ENCODE data around the gene TLCD4.

Gene TLCD4

GRCh38 chr1:95124342-95124741, 7.2 kb downstream of the TLCD4 start:
- DNase-seq (ENCODE audit: extremely low read depth, low read depth): no peak
- TF ChIP-seq CTCF (IDR thresholded peaks at IDR 0.05; ENCODE audit: low read depth, low read length, missing control alignments): no peak
- no peak overlapping the region for H3K4me3 ChIP-seq (replicated peaks; ENCODE audit: low read depth, low read length)

- H3K4me3 ChIP-seq (replicated peaks; ENCODE audit: low read depth, low read length): no peak overlapping the region
- DNase-seq (ENCODE audit: extremely low read depth, low read depth): no peak
- TF ChIP-seq CTCF (IDR thresholded peaks at IDR 0.05; ENCODE audit: low read depth, low read length, missing control alignments): no peak
These were observed 9.2 kb downstream of the TLCD4 start for GRCh38 chr1:95126366-95126765.

DNA sequence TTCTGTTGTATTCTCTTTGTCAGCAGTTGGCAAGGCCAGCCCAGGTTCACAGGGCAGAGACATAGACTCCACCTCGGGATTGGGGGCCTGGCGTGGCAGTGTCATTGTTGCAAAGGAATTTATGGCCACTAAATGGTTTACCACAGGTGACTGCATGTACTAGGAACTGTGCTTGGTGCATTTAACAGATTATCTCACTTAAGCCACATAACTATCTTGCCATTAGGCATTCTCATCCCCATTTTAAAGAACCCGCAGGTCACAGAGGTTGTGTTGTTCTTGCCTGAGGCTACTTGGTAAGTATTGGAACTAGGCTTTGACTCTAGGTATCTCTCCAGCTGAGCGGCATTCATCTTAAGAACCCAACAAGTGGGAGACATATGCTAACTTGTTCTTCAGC, 9.7 kb downstream of the TLCD4 start:
- H3K4me3 ChIP-seq (replicated peaks; ENCODE audit: low read depth, low read length): no peak overlapping the region
- TF ChIP-seq CTCF (IDR thresholded peaks at IDR 0.05; ENCODE audit: low read depth, low read length, missing control alignments): no peak
- DNase-seq (ENCODE audit: extremely low read depth, low read depth): no peak

GRCh38 chr1:95127380-95127779, 10.2 kb downstream of the TLCD4 start:
- TF ChIP-seq CTCF (IDR thresholded peaks at IDR 0.05; ENCODE audit: low read depth, low read length, missing control alignments): no peak
- no peak overlapping the region for H3K4me3 ChIP-seq (replicated peaks; ENCODE audit: low read depth, low read length)
- DNase-seq (ENCODE audit: extremely low read depth, low read depth): no peak

DNA sequence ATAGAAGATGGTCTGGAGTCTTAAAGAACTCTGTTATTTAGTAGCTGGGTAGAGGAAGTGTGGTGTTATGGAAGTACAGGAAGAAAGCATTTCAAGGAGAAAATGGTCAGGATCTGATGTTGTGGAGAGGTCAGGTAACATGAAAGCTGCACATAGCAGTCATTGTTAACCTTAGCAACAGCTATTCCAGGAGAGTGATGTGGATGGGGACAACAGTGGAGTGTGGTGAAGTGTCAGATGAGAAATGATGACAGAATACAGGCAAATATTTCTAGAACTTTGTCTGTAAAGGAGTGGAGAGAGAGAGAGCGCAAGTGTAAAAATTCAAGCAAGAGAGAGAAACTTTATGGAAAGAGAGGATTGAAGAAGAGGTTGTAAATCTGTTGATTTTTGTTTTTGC, 15.6 kb downstream of the TLCD4 start:
- TF ChIP-seq CTCF (IDR thresholded peaks at IDR 0.05; ENCODE audit: low read depth, low read length, missing control alignments): no peak
- no peak for DNase-seq (ENCODE audit: extremely low read depth, low read depth)
- H3K4me3 ChIP-seq (replicated peaks; ENCODE audit: low read depth, low read length): no peak overlapping the region

DNA sequence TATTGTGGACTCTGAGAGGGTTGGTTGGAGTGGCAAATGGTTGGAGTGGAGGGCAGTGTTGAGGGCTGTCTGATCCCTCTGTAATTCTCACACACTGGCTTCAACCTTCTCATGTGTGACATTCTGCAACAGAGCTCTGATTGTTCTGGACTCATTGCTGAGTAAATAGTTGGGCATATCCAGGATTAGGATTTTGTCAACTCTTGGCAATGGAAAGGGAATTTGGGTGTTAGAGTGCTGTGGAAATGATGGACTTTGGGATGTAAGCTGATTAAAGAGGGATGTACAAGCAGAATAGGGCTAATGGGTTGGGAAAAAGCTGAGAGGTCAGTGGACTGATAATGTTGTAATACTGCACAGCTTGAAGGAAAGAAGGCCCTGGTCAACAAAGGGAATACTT, 16.5 kb downstream of the TLCD4 start:
- DNase-seq (ENCODE audit: extremely low read depth, low read depth): no peak
- no peak for TF ChIP-seq CTCF (IDR thresholded peaks at IDR 0.05; ENCODE audit: low read depth, low read length, missing control alignments)
- no peak overlapping the region for H3K4me3 ChIP-seq (replicated peaks; ENCODE audit: low read depth, low read length)

DNA sequence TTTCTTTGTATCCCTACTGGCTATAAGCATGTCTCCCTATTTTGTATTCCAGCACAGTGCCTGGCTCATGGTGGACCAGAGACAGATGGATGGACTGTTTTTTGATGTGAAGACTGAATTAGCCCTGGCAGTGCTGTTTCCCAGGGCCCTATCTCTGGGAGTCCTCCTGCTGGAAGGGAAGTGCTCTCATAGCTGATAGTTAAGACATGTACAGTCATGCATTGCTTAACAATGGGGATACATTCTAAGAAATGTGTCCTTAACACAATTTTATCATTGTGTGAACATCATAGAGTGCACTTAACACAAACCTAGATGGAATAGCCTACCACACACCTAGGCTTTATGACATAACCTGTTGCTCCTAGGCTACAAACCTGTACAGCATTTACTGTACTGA, 21.1 kb downstream of the TLCD4 start:
- H3K4me3 ChIP-seq (replicated peaks; ENCODE audit: low read depth, low read length): no peak overlapping the region
- no peak for TF ChIP-seq CTCF (IDR thresholded peaks at IDR 0.05; ENCODE audit: low read depth, low read length, missing control alignments)
- DNase-seq (ENCODE audit: extremely low read depth, low read depth): no peak

Data from HFF-Myc (cell line).